IPS DF 4.7 (cell line): ENCODE measurements around the gene METAP2.
"Not testable (repeated sequence)": the region's sequence is repeated elsewhere in the genome, so short reads cannot be mapped to it uniquely, and the experiment has no call there.

ENCODE experiments used
- DNase-seq: peaks from one replicate; pipeline ENCODE4 v3.0.0-alpha.2; 2013; ENCODE audit warnings: low spot score; ENCODE audit errors: extremely low read depth

Gene METAP2

GRCh38 chr12:95462551-95462950, 11.4 kb upstream of the METAP2 start:
- DNase-seq, result no peak

GRCh38 chr12:95463050-95463449, 10.9 kb upstream of the METAP2 start:
- no peak for DNase-seq

GRCh38 chr12:95463776-95464175, 10.2 kb upstream of the METAP2 start:
- DNase-seq, result not testable (repeated sequence)

GRCh38 chr12:95465275-95465674, 8.7 kb upstream of the METAP2 start:
- no peak for DNase-seq

GRCh38 chr12:95470300-95470699, 3.7 kb upstream of the METAP2 start:
- no peak for DNase-seq

- no peak for DNase-seq
These were observed 595 bp upstream of the METAP2 start for GRCh38 chr12:95473231-95473883.

GRCh38 chr12:95474660-95474958, 657 bp downstream of the METAP2 start:
- DNase-seq, result no peak

- no peak for DNase-seq
These were observed 6.3 kb downstream of the METAP2 start for GRCh38 chr12:95480230-95480629.

- DNase-seq, result no peak
These were observed 7.1 kb downstream of the METAP2 start for GRCh38 chr12:95481072-95481471.

- DNase-seq, result no peak
These were observed 7.9 kb downstream of the METAP2 start for GRCh38 chr12:95481888-95482287.

GRCh38 chr12:95482564-95482963, 8.6 kb downstream of the METAP2 start:
- not testable (repeated sequence) for DNase-seq

GRCh38 chr12:95484524-95484923, 10.6 kb downstream of the METAP2 start:
- no peak for DNase-seq

- no peak for DNase-seq
These were observed 13.1 kb downstream of the METAP2 start for GRCh38 chr12:95487024-95487423.

GRCh38 chr12:95492462-95492861, 18.5 kb downstream of the METAP2 start:
- no peak for DNase-seq

GRCh38 chr12:95494888-95495287, 20.9 kb downstream of the METAP2 start:
- no peak for DNase-seq

- no peak for DNase-seq
These were observed 21.5 kb downstream of the METAP2 start for GRCh38 chr12:95495433-95495832.

GRCh38 chr12:95497031-95497430, 23.1 kb downstream of the METAP2 start:
- DNase-seq, result no peak

- no peak for DNase-seq
These were observed 25.0 kb downstream of the METAP2 start for GRCh38 chr12:95498968-95499367.

- no peak for DNase-seq
These were observed 25.8 kb downstream of the METAP2 start for GRCh38 chr12:95499772-95500171.

- DNase-seq, result no peak
These were observed 30.2 kb downstream of the METAP2 start for GRCh38 chr12:95504140-95504539.

GRCh38 chr12:95505039-95505438, 31.1 kb downstream of the METAP2 start:
- DNase-seq, result no peak

- DNase-seq, result no peak
These were observed 33.0 kb downstream of the METAP2 start for GRCh38 chr12:95506707-95507523.

GRCh38 chr12:95509300-95509699, 35.3 kb downstream of the METAP2 start:
- DNase-seq, result no peak
